ENCODE results near the gene NUAK2.
A peak's percentile ranks its signal among the peaks of the same experiment; 100 is the strongest.

The NUAK2 gene

GRCh38 chr1:205319081-205320018 lies 2.2 kb downstream of the NUAK2 start:
- no peak for DNase-seq (ENCODE audit: low read depth)

GRCh38 chr1:205318231-205318991 lies 3.1 kb downstream of the NUAK2 start:
- DNase-seq (ENCODE audit: low read depth) = no peak

- no peak for DNase-seq (ENCODE audit: low read depth)
Measured at GRCh38 chr1:205317311-205317917, 4.1 kb downstream of the NUAK2 start.

GRCh38 chr1:205316161-205316566 lies 5.4 kb downstream of the NUAK2 start:
- no peak for DNase-seq (ENCODE audit: low read depth)

- no peak for DNase-seq (ENCODE audit: low read depth)
Measured at GRCh38 chr1:205315008-205315618, 6.4 kb downstream of the NUAK2 start.

GRCh38 chr1:205313563-205314308 lies 7.8 kb downstream of the NUAK2 start:
- DNase-seq (ENCODE audit: low read depth) = no peak

GRCh38 chr1:205312866-205313562 lies 8.5 kb downstream of the NUAK2 start:
- DNase-seq (ENCODE audit: low read depth) = no peak

- no peak for DNase-seq (ENCODE audit: low read depth)
Measured at GRCh38 chr1:205310976-205311704, 10.4 kb downstream of the NUAK2 start.

- DNase-seq (ENCODE audit: low read depth) = no peak
Measured at GRCh38 chr1:205309741-205310140, 11.8 kb downstream of the NUAK2 start.

- no peak for DNase-seq (ENCODE audit: low read depth)
Measured at GRCh38 chr1:205306929-205307566, 14.5 kb downstream of the NUAK2 start.

- no peak for DNase-seq (ENCODE audit: low read depth)
Measured at GRCh38 chr1:205304695-205305070, 16.9 kb downstream of the NUAK2 start.

- no peak for DNase-seq (ENCODE audit: low read depth)
Measured at GRCh38 chr1:205304046-205304694, 17.4 kb downstream of the NUAK2 start.

- DNase-seq (ENCODE audit: low read depth) = no peak
Measured at GRCh38 chr1:205303247-205303888, 18.2 kb downstream of the NUAK2 start.

- no peak for DNase-seq (ENCODE audit: low read depth)
Measured at GRCh38 chr1:205301842-205302588, 19.5 kb downstream of the NUAK2 start.

- DNase-seq (ENCODE audit: low read depth) = peak; percentile 89
Measured at GRCh38 chr1:205301205-205301821, 20.2 kb downstream of the NUAK2 start.

- no peak for DNase-seq (ENCODE audit: low read depth)
Measured at GRCh38 chr1:205300149-205300548, 21.4 kb downstream of the NUAK2 start.

- DNase-seq (ENCODE audit: low read depth) = peak; percentile 97
Measured at GRCh38 chr1:205298191-205298994, 23.2 kb downstream of the NUAK2 start.
